Small intestine (tissue), 7 donors: ENCODE data around the gene ADGRG6. TPM values are rescaled to one million over a fixed set of nuclear protein-coding genes. Genes with fewer than 3 reads are reported as not detected.

Experiments
- DNase-seq, 2 donors: peaks; one replicate each; pipeline versions ENCODE4 v3.0.0 to v3.0.0-alpha.2; 2013
- FAIRE-seq: peaks from 2 replicates; lab custom pipeline; 2012; peaks lifted over from hg19 to GRCh38; lab: Jason Lieb, UNC
- H3K27ac ChIP-seq, 3 donors: one replicate each; pipeline ENCODE4 v1.5.1; 2013; ENCODE audit warnings: low read length in 2 of 3, mild to moderate bottlenecking in 2 of 3, control low read depth in 1 of 3, inconsistent platforms in 1 of 3, low read depth in 1 of 3, moderate library complexity in 1 of 3
- H3K27me3 ChIP-seq, 3 donors: one replicate each; pipeline ENCODE4 v1.6.1; 2013; ENCODE audit warnings: low read length in 3 of 3, inconsistent platforms in 1 of 3; ENCODE audit not compliant: control insufficient read depth in 3 of 3, insufficient read depth in 3 of 3
- H3K36me3 ChIP-seq, 3 donors: one replicate each; pipeline ENCODE4 v1.6.1; 2013; ENCODE audit warnings: low read length in 3 of 3, inconsistent platforms in 1 of 3, low read depth in 1 of 3, mild to moderate bottlenecking in 1 of 3, moderate library complexity in 1 of 3; ENCODE audit not compliant: control insufficient read depth in 3 of 3, insufficient read depth in 2 of 3
- H3K4me1 ChIP-seq, 3 donors: one replicate each; pipeline ENCODE4 v1.6.1; 2013; ENCODE audit warnings: low read length in 2 of 3, inconsistent platforms in 1 of 3, low read depth in 1 of 3, mild to moderate bottlenecking in 1 of 3, moderate library complexity in 1 of 3; ENCODE audit not compliant: control insufficient read depth in 3 of 3, insufficient read depth in 2 of 3
- H3K4me3 ChIP-seq, 3 donors: one replicate each; pipeline ENCODE4 v1.5.1; 2013; ENCODE audit warnings: low read length in 3 of 3, control low read depth in 1 of 3, inconsistent platforms in 1 of 3, low read depth in 1 of 3, mild to moderate bottlenecking in 1 of 3, moderate library complexity in 1 of 3
- H3K9me3 ChIP-seq, 2 donors: one replicate each; pipeline ENCODE4 v1.6.1; 2013; ENCODE audit warnings: low read depth in 1 of 2, low read length in 1 of 2; ENCODE audit not compliant: control insufficient read depth in 2 of 2, insufficient read depth in 1 of 2
- WGBS, 3 donors: extraction: QIAGEN DNeasy Blood & Tissue Kit; methylation state at CpG; one replicate each; pipeline ENCODE4 v1.1.7; 2013; 5-methylcytosine and 5-hydroxymethylcytosine counted together
- polyA plus RNA-seq, 4 donors: library from polyadenylated mRNA; stranded (reverse) in 3 of 4; unstranded in 1 of 4; fragments of 200-250 nt in 3 of 4; fragments of 120-200 nt in 1 of 4; gene quantifications; one replicate each; pipeline versions ENCODE4 v1.2.1 to v1.2.3, GENCODE V29; 2013
- donor health status: healthy with polysubstance abuse.
- donor health status: control.
- donor health status: control.
- donor health status: Bipolar disorder and iron deficiency.
- donor health status: healthy.

ADGRG6 gene
- polyA plus RNA-seq, 4 donors = 5.4 to 25.8 (median 11.1) TPM

- H3K36me3 ChIP-seq = peaks cover 0 to 9% (median 0%) of the 10 kb centered on the region in 3 donors
- no peaks in the 10 kb centered on the region for H3K27me3 ChIP-seq
- H3K27ac ChIP-seq = no peak overlapping the region
- DNase-seq (peak in 1 of 2 donors; percentile 50), FAIRE-seq (no peak)
- H3K4me1 ChIP-seq = peaks cover 0 to 3% (median 2%) of the 10 kb centered on the region in 3 donors
- 54 to 83% (median 74%) methylated on average over 1 of the region's 1 CpG for WGBS, 3 donors
- no peaks in the 10 kb centered on the region for H3K9me3 ChIP-seq
- H3K4me3 ChIP-seq = no peak overlapping the region
Measured at GRCh38 chr6:142395768-142396231, 94.0 kb downstream of the ADGRG6 start.

DNA sequence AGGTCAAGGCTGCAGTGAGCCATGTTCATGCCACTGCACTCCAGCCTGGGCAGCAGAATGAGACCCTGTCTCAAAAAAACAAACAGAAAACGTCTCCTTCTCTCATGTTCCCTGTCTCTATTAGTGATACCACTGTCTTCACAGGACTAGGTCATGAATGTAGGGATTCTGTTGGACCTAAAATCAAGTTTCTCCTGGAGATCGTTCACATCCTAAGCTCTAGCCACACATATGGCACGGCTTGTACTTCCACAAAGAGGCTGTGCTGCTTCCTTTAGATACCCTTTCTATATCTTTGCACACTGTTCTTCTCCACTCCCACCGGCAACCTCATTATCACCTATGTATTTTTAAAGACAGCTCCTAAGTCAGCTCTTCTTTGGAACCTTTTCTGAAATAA, 96.5 kb downstream of the ADGRG6 start:
- Histone ChIP-seq H3K27ac (no peak overlapping the region), H3K9me3 (no peaks in the 10 kb centered on the region), H3K36me3 (peaks cover 0 to 9% (median 0%) of the 10 kb centered on the region in 3 donors), H3K27me3 (no peaks in the 10 kb centered on the region), H3K4me1 (peaks cover 0 to 11% (median 3%) of the 10 kb centered on the region in 3 donors), H3K4me3 (no peak overlapping the region)
- FAIRE-seq (no peak), DNase-seq (no peak)
- 61 to 88% (median 72%) methylated on average over 4 of the region's 4 CpGs for WGBS, 3 donors

DNA sequence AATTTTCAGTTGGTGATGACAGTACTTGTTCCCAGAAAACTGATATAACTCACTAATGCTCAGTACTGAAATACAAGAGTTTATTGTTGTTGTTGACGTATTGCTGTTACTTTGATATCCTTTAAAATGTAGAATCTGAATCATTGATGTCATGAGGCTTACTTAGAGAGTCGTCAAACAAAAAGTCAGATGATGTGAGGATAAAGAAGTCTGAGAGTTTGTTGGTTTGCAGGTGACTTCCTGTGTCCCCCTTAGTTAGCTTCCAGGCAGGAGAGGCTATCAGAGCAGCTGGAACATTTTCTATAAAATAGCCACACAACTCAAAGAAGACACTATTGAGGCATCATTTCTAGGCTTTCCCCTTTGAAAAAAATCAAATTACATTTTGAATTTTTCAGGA, 97.9 kb downstream of the ADGRG6 start:
- FAIRE-seq (no peak), DNase-seq (no peak)
- peaks cover 0 to 9% (median 2%) of the 10 kb centered on the region in 3 donors for H3K36me3 ChIP-seq
- H3K4me3 ChIP-seq = no peak overlapping the region
- no peaks in the 10 kb centered on the region for H3K27me3 ChIP-seq
- H3K9me3 ChIP-seq = no peaks in the 10 kb centered on the region
- 80 to 93% (median 81%) methylated on average over 2 of the region's 2 CpGs for WGBS, 3 donors
- H3K27ac ChIP-seq = peak overlapping the region in 1 of 3 donors; percentile 83
- peaks cover 0 to 11% (median 3%) of the 10 kb centered on the region in 3 donors for H3K4me1 ChIP-seq

GRCh38 chr6:142400495-142400894, 98.7 kb downstream of the ADGRG6 start:
- H3K36me3 ChIP-seq = peaks cover 0 to 9% (median 3%) of the 10 kb centered on the region in 3 donors
- DNase-seq (peak; percentile 90 to 94), FAIRE-seq (no peak)
- WGBS, 3 donors = 8 to 58% (median 30%) methylated on average over 4 of the region's 4 CpGs
- peak overlapping the region; percentile 12 to 83 (median 47) for H3K27ac ChIP-seq
- H3K4me3 ChIP-seq = no peak overlapping the region
- H3K27me3 ChIP-seq = no peaks in the 10 kb centered on the region
- H3K4me1 ChIP-seq = peaks cover 0 to 18% (median 5%) of the 10 kb centered on the region in 3 donors
- no peaks in the 10 kb centered on the region for H3K9me3 ChIP-seq

DNA sequence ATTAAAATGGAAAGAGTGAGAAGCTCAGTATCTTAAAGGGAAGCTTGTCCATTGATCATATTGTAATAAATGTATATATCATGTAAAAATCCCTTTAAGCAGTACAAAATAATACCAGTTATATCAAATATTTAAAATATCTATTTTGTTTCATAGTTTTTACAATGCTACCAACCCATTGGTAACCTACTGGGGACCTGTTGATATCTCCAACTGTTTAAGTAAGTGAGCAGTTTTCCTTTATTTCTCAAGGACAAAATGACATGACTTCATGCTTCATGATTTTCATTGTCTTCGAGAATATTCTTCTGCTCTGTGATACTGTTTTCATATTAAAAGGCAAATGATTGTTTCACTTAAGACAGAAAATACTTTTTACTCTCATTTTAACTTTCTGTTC, 100.0 kb downstream of the ADGRG6 start:
- H3K27ac ChIP-seq = peak overlapping the region in 1 of 3 donors; percentile 83

DNA sequence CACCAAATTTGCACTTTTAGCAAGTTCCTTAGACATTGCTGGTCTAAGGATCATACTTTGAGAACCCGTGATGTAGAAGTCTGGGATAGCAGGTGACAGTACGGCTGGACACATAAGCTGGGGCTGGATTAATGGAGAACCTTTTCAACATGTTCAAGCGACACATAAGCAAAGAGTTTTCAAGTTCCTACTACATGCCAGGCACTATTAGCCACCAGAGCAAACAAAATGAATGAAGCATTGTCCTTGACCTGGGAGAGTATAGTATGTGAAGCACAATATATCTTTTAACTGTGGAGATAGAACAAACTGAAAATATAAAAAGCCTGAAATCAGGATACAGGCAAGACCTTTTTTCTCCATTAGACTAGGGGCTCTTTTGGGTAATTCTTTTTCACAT, 102.9 kb downstream of the ADGRG6 start:
- H3K4me1 ChIP-seq = peaks cover 2 to 33% (median 6%) of the 10 kb centered on the region in 3 donors
- peak overlapping the region in 2 of 3 donors; percentile 8 to 27 for H3K27ac ChIP-seq
- WGBS, 3 donors = 87 to 88% (median 87%) methylated on average over 3 of the region's 3 CpGs
- FAIRE-seq (no peak), DNase-seq (peak in 1 of 2 donors; percentile 11)
- peaks cover 0 to 4% (median 3%) of the 10 kb centered on the region in 3 donors for H3K36me3 ChIP-seq
- no peaks in the 10 kb centered on the region for H3K9me3 ChIP-seq
- no peak overlapping the region for H3K4me3 ChIP-seq
- H3K27me3 ChIP-seq = no peaks in the 10 kb centered on the region

More for the DNA sequence above, 100.0 kb downstream of the ADGRG6 start:
- Histone ChIP-seq H3K36me3 (peaks cover 0 to 9% (median 3%) of the 10 kb centered on the region in 3 donors), H3K9me3 (no peaks in the 10 kb centered on the region), H3K4me3 (no peak overlapping the region), H3K4me1 (peaks cover 2 to 22% (median 7%) of the 10 kb centered on the region in 3 donors), H3K27me3 (no peaks in the 10 kb centered on the region)
- DNase-seq (no peak), FAIRE-seq (no peak)
- WGBS, 3 donors = 83 to 88% (median 87%) methylated on average over 1 of the region's 1 CpG

DNA sequence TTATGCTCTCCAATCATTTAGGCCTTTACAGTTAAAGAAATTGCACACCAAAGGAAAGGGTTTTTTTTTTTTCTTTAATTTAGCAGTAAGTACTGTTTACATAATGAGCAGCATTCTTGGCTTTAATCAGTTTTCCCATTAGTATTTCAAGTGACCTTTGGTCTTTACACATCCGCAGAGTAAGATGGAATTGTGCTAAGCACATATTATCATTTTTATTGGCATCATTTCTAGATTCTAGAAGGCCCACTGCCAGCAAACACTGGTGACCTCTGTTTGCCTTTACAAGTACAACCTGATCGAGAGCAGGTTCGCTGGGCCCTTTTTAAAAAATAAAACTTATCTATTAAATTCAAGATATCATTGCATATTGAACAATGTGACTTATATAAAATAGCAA, 104.3 kb downstream of the ADGRG6 start:
- FAIRE-seq = peak; percentile 98
- H3K4me1 ChIP-seq = peaks cover 2 to 28% (median 5%) of the 10 kb centered on the region in 3 donors
- DNase-seq = peak; percentile 73 to 89
- H3K9me3 ChIP-seq = no peaks in the 10 kb centered on the region
- 9 to 45% (median 23%) methylated on average over 3 of the region's 3 CpGs for WGBS, 3 donors
- peak overlapping the region in 1 of 3 donors; percentile 54 for H3K27ac ChIP-seq
- no peak overlapping the region for H3K4me3 ChIP-seq
- H3K36me3 ChIP-seq = peaks cover 0 to 4% (median 4%) of the 10 kb centered on the region in 3 donors
- no peaks in the 10 kb centered on the region for H3K27me3 ChIP-seq

- Histone ChIP-seq H3K27ac (no peak overlapping the region), H3K27me3 (no peaks in the 10 kb centered on the region), H3K9me3 (no peaks in the 10 kb centered on the region), H3K4me3 (no peak overlapping the region), H3K36me3 (peaks cover 0 to 6% (median 4%) of the 10 kb centered on the region in 3 donors), H3K4me1 (peaks cover 2 to 23% (median 5%) of the 10 kb centered on the region in 3 donors)
- 48 to 67% (median 57%) methylated on average over 3 of the region's 3 CpGs for WGBS, 3 donors
- FAIRE-seq = no peak
- DNase-seq = no peak
Measured at GRCh38 chr6:142407685-142408273, 106.0 kb downstream of the ADGRG6 start.
